H9 (cell line): ENCODE data around the gene OAS3. TPM values are rescaled to one million over a fixed set of nuclear protein-coding genes. Genes with fewer than 3 reads are reported as not detected.

Experiments used
- DNase-seq: peaks from one replicate; pipeline ENCODE4 v3.0.0-alpha.2; 2017
- H2AFZ ChIP-seq: one replicate; pipeline ENCODE4 v1.6.1; 2013; ENCODE audit warnings: mild to moderate bottlenecking, low read length, control low read depth, moderate library complexity
- H2AK5ac ChIP-seq: 2 replicates; pipeline ENCODE4 v1.6.1; 2013; ENCODE audit warnings: low read length, control low read depth, mixed read lengths; ENCODE audit not compliant: insufficient read length
- H2BK120ac ChIP-seq: one replicate; pipeline ENCODE4 v1.6.1; 2013; ENCODE audit warnings: low read depth, mild to moderate bottlenecking, low read length, control low read depth, inconsistent platforms; ENCODE audit not compliant: poor library complexity, severe bottlenecking
- H2BK12ac ChIP-seq: 2 replicates; pipeline ENCODE4 v1.6.1; 2013; ENCODE audit warnings: low read length, control low read depth, mixed read lengths, low read depth; ENCODE audit not compliant: insufficient read length
- H2BK15ac ChIP-seq: 2 replicates; pipeline ENCODE4 v1.6.1; 2013; ENCODE audit warnings: low read depth, low read length, control low read depth
- H2BK20ac ChIP-seq: one replicate; pipeline ENCODE4 v1.6.1; 2013; ENCODE audit warnings: low read depth, mild to moderate bottlenecking, low read length, control low read depth, inconsistent platforms; ENCODE audit not compliant: poor library complexity, severe bottlenecking
- H2BK5ac ChIP-seq: 2 replicates; pipeline ENCODE4 v1.6.1; 2013; ENCODE audit warnings: low read length, control low read depth, mixed read lengths; ENCODE audit not compliant: insufficient read length
- H3K14ac ChIP-seq: 2 replicates; pipeline ENCODE4 v1.6.1; 2013; ENCODE audit warnings: low read length, control low read depth; ENCODE audit not compliant: insufficient read depth
- H3K18ac ChIP-seq: 2 replicates; pipeline ENCODE4 v1.6.1; 2013; ENCODE audit warnings: low read depth, mild to moderate bottlenecking, mixed read lengths, low read length, control low read depth; ENCODE audit not compliant: insufficient read length
- H3K23ac ChIP-seq: 2 replicates; pipeline ENCODE4 v1.6.1; 2013; ENCODE audit warnings: low read length, control low read depth, mixed read lengths, low read depth; ENCODE audit not compliant: insufficient read length
- H3K23me2 ChIP-seq: 2 replicates; pipeline ENCODE4 v1.6.1; 2013; ENCODE audit warnings: low read depth, mild to moderate bottlenecking, mixed read lengths, low read length, control low read depth; ENCODE audit not compliant: insufficient read length, poor library complexity, severe bottlenecking
- H3K27ac ChIP-seq: 2 replicates; pipeline ENCODE4 v1.5.1; 2013; ENCODE audit warnings: low read length, control low read depth, mixed read lengths, low read depth; ENCODE audit not compliant: insufficient read length
- H3K27me3 ChIP-seq: 2 replicates; pipeline ENCODE4 v1.6.1; 2013; ENCODE audit warnings: low read length, control low read depth, inconsistent platforms; ENCODE audit not compliant: insufficient read depth
- H3K4ac ChIP-seq: 2 replicates; pipeline ENCODE4 v1.6.1; 2013; ENCODE audit warnings: low read depth, mild to moderate bottlenecking, control low read depth, inconsistent platforms, low read length, moderate library complexity
- H3K4me1 ChIP-seq: 2 replicates; pipeline ENCODE4 v1.6.1; 2013; ENCODE audit warnings: low read length, control low read depth, inconsistent platforms; ENCODE audit not compliant: insufficient read depth
- H3K4me2 ChIP-seq: 2 replicates; pipeline ENCODE4 v1.6.1; 2013; ENCODE audit warnings: low read length, control low read depth, mixed read lengths; ENCODE audit not compliant: insufficient read length, insufficient read depth
- H3K56ac ChIP-seq: 2 replicates; pipeline ENCODE4 v1.6.1; 2013; ENCODE audit warnings: low read depth, mild to moderate bottlenecking, mixed read lengths, low read length, control low read depth; ENCODE audit not compliant: insufficient read length
- H3K79me1 ChIP-seq: 2 replicates; pipeline ENCODE4 v1.6.1; 2013; ENCODE audit warnings: low read depth, mild to moderate bottlenecking, moderate library complexity, low read length, control low read depth, inconsistent platforms; ENCODE audit not compliant: insufficient read depth, poor library complexity, severe bottlenecking
- H3K79me2 ChIP-seq: 2 replicates; pipeline ENCODE4 v1.6.1; 2013; ENCODE audit warnings: low read length, control low read depth, inconsistent platforms; ENCODE audit not compliant: insufficient read depth
- H3K9ac ChIP-seq: 2 replicates; pipeline ENCODE4 v1.6.1; 2013; ENCODE audit warnings: low read length, control low read depth, mixed read lengths; ENCODE audit not compliant: insufficient read length; ENCODE audit errors: extremely low read depth
- H3K9me3 ChIP-seq: one replicate; pipeline ENCODE4 v1.6.1; 2013; ENCODE audit warnings: low read depth, low read length, inconsistent platforms; ENCODE audit not compliant: control insufficient read depth
- H3T11ph ChIP-seq: one replicate; pipeline ENCODE4 v1.6.1; 2013; ENCODE audit warnings: mild to moderate bottlenecking, low read length, control low read depth, inconsistent platforms
- H4K20me1 ChIP-seq: one replicate; pipeline ENCODE4 v1.6.1; 2013; ENCODE audit not compliant: control insufficient read depth, insufficient read length, insufficient read depth
- H4K5ac ChIP-seq: 2 replicates; pipeline ENCODE4 v1.6.1; 2013; ENCODE audit warnings: low read depth, mild to moderate bottlenecking, mixed read lengths, low read length, control low read depth; ENCODE audit not compliant: insufficient read length
- H4K8ac ChIP-seq: replicated peaks from 2 replicates; pipeline ENCODE4 v1.6.1; 2013; ENCODE audit warnings: low read length, control low read depth, mixed read lengths, low read depth; ENCODE audit not compliant: insufficient read length
- H4K91ac ChIP-seq: 2 replicates; pipeline ENCODE4 v1.6.1; 2013; ENCODE audit warnings: low read depth, mild to moderate bottlenecking, moderate library complexity, mixed read lengths, low read length, control low read depth; ENCODE audit not compliant: insufficient read length
- H3K27ac Mint-ChIP-seq, 3 experiments: 2 replicates in 2 of 3; 3 replicates in 1 of 3; pipeline ENCODE4 v1.8.0; 2020 to 2021; ENCODE audit warnings: mixed read lengths in 3 of 3, mild to moderate bottlenecking in 1 of 3, moderate library complexity in 1 of 3
- H3K27me3 Mint-ChIP-seq: 2 replicates; pipeline ENCODE4 v1.8.0; 2021; ENCODE audit warnings: low read depth, mild to moderate bottlenecking, moderate library complexity, mixed read lengths
- H3K36me3 Mint-ChIP-seq, 3 experiments: 2 replicates in 2 of 3; 3 replicates in 1 of 3; pipeline ENCODE4 v1.8.0; 2020 to 2021; ENCODE audit warnings: low read depth in 3 of 3, mixed read lengths in 3 of 3; ENCODE audit not compliant: insufficient read depth in 1 of 3
- H3K4me1 Mint-ChIP-seq, 2 experiments: 2 replicates each; pipeline ENCODE4 v1.8.0; 2020; ENCODE audit warnings: mixed read lengths in 2 of 2
- H3K4me3 Mint-ChIP-seq, 2 experiments: 2 replicates in 1 of 2; 3 replicates in 1 of 2; pipeline ENCODE4 v1.8.0; 2020 to 2021; ENCODE audit warnings: mild to moderate bottlenecking in 2 of 2, mixed read lengths in 2 of 2, moderate library complexity in 1 of 2
- H3K9me3 Mint-ChIP-seq, 2 experiments: 2 replicates in 1 of 2; 3 replicates in 1 of 2; pipeline ENCODE4 v1.8.0; 2020; ENCODE audit warnings: mild to moderate bottlenecking in 2 of 2, mixed read lengths in 2 of 2, moderate library complexity in 1 of 2
- WGBS: extraction: QIAGEN DNeasy Blood & Tissue Kit; methylation state at CpG from one replicate; pipeline ENCODE4 v1.1.7; 2013; ENCODE audit warnings: missing lambda C conversion rate, low lambda C conversion rate, mixed read lengths; ENCODE audit not compliant: insufficient read length; ENCODE audit errors: extremely low coverage; 5-methylcytosine and 5-hydroxymethylcytosine counted together
- total RNA-seq: library from RNA; stranded (reverse); gene quantifications from 2 replicates; pipeline ENCODE4 v1.2.1, GENCODE V29; 2021
- TF ChIP-seq, protein P1 (sequence below): fragments of 200-600 bp; sonication (generic); conservative IDR thresholded peaks from 3 replicates; pipeline ENCODE4 v1.8.0; 2021; ENCODE audit warnings: antibody characterized with exemption, mild to moderate bottlenecking

Gene OAS3
- total RNA-seq, 1 experiment from 2014 or later: 0.81 TPM

GRCh38 chr12:112989806-112990205, 51.5 kb downstream of the OAS3 start:
- Histone ChIP-seq H3K4me1 (no peaks in the 10 kb centered on the region), H3K27me3 (no peaks in the 10 kb centered on the region; the same call in 1 of the 2 replicates), H4K8ac (no peak overlapping the region), H3K4ac (no peak overlapping the region), H3K18ac (no peak overlapping the region), H4K20me1 (no peaks in the 10 kb centered on the region), H3T11ph (no peak overlapping the region), H2AK5ac (no peak overlapping the region), H4K91ac (no peak overlapping the region), H2BK120ac (no peak overlapping the region), H2AFZ (no peak overlapping the region), H3K23me2 (no peaks in the 10 kb centered on the region), H3K79me1 (no peaks in the 10 kb centered on the region), H3K79me2 (no peaks in the 10 kb centered on the region; the same call in 1 of the 2 replicates), H3K14ac (no peak overlapping the region), H2BK20ac (no peak overlapping the region), H3K23ac (no peak overlapping the region), H2BK5ac (no peak overlapping the region), H3K4me2 (no peak overlapping the region), H3K56ac (no peak overlapping the region), H4K5ac (no peak overlapping the region), H2BK15ac (no peak overlapping the region), H3K9ac (no peak overlapping the region), H3K27ac (peak overlapping the region; percentile 32), H3K9me3 (no peaks in the 10 kb centered on the region), H2BK12ac (no peak overlapping the region)
- Mint-ChIP-seq H3K4me1 (peaks cover 15 to 25% of the 10 kb centered on the region in 2 experiments), H3K27ac (peak overlapping the region in 1 of 3 experiments; percentile 54; a peak in 1 of 7 replicates), H3K36me3 (peaks cover 0 to 6% (median 0%) of the 10 kb centered on the region in 3 experiments; a peak in 3 of 7 replicates), H3K27me3 (peaks cover 6% of the 10 kb centered on the region), H3K4me3 (no peak overlapping the region), H3K9me3 (peaks cover 9 to 12% of the 10 kb centered on the region in 2 experiments; a peak in 4 of 5 replicates)
- TF ChIP-seq, protein P1, sequence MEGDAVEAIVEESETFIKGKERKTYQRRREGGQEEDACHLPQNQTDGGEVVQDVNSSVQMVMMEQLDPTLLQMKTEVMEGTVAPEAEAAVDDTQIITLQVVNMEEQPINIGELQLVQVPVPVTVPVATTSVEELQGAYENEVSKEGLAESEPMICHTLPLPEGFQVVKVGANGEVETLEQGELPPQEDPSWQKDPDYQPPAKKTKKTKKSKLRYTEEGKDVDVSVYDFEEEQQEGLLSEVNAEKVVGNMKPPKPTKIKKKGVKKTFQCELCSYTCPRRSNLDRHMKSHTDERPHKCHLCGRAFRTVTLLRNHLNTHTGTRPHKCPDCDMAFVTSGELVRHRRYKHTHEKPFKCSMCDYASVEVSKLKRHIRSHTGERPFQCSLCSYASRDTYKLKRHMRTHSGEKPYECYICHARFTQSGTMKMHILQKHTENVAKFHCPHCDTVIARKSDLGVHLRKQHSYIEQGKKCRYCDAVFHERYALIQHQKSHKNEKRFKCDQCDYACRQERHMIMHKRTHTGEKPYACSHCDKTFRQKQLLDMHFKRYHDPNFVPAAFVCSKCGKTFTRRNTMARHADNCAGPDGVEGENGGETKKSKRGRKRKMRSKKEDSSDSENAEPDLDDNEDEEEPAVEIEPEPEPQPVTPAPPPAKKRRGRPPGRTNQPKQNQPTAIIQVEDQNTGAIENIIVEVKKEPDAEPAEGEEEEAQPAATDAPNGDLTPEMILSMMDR: no peak
- peak; percentile 12 for DNase-seq
- no CpG with 5 or more reads among the region's 1 CpG for WGBS
